Lung microvascular endothelial cell (primary cell): ENCODE results near the gene SLC30A2. TPM values are rescaled to one million over a fixed set of nuclear protein-coding genes. Genes with fewer than 3 reads are reported as not detected.

Experiments
- DNase-seq, 2 donors: peaks; one replicate each; pipeline versions ENCODE4 v3.0.0 to v3.0.0-alpha.2; 2010; ENCODE audit warnings: low read depth in 2 of 2
- total RNA-seq: library from RNA; depleted of rRNA; stranded (reverse); fragments of >200 nt; gene quantifications from 2 replicates; pipeline ENCODE4 v1.2.1, GENCODE V29; 2014

SLC30A2 gene
- total RNA-seq, 1 donor from 2014 or later, result not detected

- no peak for DNase-seq
These were observed 24.5 kb upstream of the SLC30A2 start for GRCh38 chr1:26070296-26070962.

DNA sequence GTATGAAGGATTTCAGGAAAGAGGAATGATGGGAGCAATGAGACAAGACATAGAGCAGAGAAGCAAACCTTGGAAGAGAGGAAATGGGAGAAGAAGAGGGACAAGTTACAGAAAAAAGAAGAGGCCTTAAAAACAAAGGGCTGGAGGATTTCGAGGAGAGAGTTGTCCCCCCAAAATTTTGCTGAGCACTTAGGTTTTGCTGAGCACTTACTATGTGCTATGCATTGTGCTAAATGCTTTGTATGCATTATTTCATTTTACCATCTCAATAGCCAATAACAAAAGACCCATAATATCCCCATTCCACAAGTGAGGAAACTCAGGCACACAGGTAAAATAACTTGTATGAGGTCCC, 24.0 kb upstream of the SLC30A2 start:
- no peak for DNase-seq

DNA sequence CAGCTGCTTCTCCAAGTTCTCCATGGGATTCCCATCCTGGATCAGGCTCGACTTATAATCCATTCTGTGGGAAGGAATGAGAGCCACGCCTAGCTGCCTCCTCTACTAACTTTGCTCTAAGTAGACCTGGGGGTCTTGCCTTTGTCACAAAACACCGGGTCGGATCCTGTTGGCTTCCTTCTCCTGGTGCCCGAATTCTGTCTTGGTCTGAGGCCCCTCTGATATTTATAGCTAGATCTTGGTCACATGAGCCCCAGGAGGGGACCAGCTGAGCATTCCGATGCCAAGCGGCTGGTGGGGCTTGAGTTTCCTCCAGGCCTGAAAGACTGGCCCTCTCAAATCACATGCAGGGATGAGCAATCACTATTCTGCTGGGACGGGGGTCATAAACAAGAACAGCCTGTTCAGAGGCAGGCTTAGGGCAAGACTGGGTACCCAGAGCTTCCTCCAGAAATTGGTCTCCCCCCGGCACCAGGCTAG, 21.6 kb upstream of the SLC30A2 start, which contains the start of gene TRIM63:
Gene TRIM63 (minus strand): TSS at position 199 of the 480 bp plus-strand sequence. CDS start 136 bp downstream, at position 63.
- no peak for DNase-seq

DNA sequence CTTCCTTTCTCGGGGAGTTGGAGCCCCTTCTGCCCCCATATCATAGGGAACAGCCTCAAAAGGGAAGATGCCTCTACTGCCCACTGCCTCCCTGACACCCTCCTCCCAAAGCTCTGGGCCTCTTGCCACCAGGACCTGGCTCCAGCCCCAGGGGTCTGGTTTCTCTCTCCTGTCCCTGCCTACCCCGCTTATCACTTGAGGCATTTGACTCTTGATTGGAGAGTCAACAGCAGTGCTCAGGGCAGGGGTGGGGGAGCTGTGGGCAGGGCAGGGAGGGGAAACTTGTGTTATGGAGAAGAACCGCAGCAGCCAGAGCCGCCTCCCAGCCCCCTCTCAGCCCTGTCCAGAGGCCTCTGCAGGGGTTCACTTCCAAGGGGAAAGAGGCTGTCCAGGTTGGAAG, 20.9 kb upstream of the SLC30A2 start:
- no peak for DNase-seq

DNA sequence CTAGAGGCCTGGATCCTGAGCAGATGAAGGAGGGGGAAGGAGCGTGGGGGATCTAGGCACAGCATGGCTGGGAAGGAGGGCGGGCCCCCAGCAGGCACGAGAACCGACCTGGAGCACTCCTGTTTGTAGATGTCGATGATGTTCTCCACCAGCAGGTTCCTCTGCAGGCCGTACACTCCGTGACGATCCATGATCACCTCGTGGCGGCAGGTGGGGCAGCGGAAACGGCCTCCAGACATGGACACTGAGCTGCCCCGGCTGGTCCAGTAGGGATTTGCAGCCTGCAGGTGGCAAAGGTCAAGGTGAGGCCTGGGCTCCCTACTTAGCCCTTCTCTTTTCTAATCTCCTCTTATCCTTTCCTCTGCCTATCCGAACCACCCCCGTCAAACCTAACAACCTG, 20.2 kb upstream of the SLC30A2 start:
- no peak for DNase-seq

- DNase-seq, result no peak
These were observed 18.6 kb upstream of the SLC30A2 start for GRCh38 chr1:26064553-26064952.

- DNase-seq, result no peak
These were observed 15.1 kb upstream of the SLC30A2 start for GRCh38 chr1:26060832-26061574.

DNA sequence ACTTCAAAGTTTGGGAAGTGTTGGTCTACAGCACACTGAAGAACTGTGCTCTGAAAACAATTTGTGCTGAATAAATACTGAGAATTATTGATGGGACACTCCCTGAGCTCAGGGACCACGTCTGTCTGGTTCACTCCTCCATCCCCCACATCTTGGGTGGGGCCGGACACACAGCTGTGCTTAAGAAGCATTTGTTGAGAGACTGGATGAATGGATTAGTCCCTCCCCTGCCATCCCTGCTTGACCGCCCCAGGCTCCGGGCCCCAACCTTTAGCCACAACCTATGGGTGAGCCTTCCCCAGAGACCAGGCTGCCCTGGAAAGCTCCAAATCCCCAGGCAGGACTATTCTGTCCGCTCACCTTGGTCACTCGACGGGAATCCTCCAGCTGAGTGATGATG, 14.0 kb upstream of the SLC30A2 start:
- no peak for DNase-seq

DNA sequence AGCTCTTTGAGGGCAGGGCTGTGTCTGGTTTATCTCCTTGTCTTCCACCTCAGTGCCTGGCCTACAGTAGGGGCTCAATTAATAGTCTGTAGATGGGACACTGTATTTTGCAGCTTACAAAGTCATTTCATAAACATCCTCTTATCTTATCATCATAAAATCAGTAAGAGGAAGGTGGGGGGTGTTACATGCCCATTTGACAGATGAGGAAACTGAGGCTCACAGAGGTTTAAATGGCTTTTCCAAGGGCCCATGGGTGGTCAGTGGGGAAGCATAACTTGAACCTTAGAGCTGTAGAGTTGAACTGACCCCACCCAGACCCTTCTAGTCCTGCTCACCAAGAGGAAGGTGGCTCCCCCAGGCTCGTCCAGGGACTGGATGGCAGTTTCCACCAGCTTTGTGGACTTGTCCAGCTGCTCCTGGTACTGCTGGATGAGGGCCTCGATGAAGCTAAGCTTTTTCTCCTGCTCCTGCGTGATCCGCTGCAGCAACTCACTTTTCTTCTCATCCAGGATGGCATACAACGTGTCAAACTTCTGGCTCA, 12.2 kb upstream of the SLC30A2 start:
- no peak for DNase-seq

DNA sequence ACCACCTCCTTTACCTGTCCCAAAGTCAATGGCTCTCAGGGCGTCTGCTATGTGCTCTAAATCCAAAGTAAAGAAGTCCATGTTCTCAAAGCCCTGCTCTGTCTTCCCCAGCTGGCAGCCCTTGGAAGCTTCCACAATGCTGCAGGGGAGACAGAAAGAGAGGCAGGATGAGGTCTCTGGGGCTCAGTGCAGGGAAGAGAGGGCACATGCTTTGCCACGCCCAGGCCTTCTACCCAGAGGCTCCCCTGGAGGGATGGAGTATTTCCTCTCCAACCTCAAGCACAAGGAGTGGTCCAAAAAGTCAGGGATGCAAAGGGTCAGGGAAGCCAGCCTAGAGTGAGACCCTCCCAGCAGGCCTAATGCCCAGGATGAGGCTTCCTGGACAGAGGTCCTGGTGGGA, 11.3 kb upstream of the SLC30A2 start:
- DNase-seq, result no peak

- no peak for DNase-seq
These were observed 9.1 kb upstream of the SLC30A2 start for GRCh38 chr1:26055041-26055440.

GRCh38 chr1:26053718-26054560, 8.0 kb upstream of the SLC30A2 start:
- DNase-seq, result no peak

DNA sequence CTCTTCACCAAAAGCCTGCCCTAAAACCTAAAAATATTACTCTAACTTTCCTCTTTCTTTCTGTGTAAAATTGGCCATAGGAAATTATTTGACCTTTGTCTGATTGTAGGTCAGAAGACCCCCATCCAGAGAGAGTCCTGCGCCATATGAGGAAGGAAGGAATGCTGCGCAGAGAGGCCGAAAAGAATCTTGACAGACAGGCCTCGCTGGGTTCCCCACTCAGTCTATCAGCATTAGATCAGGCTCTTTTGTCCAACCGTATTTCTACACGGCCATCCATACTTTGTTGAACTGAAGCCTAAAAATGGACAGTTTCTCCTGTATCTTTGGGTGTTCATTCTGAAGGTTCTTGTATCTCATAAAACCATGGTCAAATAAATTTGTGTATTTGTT, 4.3 kb upstream of the SLC30A2 start:
- DNase-seq, result no peak

GRCh38 chr1:26049531-26050247, 3.8 kb upstream of the SLC30A2 start:
- DNase-seq, result no peak

GRCh38 chr1:26047278-26047874, 1.5 kb upstream of the SLC30A2 start:
- DNase-seq, result no peak

DNA sequence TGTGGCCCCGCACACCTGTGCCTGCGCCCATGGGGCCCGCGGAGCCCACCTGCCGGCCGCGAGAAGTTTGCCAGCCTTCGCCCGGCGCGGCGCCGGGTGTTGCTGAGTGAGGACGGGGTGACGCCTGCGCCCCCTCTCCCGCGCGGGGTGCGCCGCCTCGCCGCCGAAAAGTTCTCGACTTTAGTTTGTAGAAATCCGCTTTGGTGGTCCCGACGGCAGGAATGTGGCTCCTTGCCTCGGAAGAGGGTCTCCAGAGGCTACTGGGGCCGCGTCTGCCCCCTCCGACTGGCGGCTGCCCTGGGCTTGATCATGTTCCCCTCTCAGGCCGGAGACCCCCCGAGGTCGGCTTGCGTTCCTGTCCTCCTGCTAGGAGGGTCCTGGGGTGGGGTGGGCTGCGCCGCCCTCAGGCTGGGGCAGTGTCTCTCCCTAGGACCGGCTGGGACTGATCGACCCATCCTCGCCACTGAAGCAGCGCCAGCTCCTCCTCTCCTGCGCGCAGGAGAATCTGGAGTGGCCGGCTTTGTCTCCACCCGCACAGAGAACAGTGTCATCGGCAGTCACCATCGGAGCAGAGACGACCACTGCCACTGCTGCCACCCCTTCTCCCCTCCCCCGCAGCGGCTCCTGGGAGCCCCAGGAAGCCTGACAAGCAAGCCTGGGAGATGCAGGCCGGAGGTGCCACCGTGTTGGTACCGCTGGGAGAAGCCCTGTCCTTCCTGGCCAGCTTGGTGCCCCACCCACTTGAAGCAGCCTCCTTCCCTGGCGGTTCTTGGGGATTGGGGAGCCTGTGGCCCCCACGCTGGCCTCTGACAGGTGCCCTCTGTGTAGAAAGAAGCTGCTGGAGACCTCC, 553 bp upstream of the SLC30A2 start:
- DNase-seq, result no peak

DNA sequence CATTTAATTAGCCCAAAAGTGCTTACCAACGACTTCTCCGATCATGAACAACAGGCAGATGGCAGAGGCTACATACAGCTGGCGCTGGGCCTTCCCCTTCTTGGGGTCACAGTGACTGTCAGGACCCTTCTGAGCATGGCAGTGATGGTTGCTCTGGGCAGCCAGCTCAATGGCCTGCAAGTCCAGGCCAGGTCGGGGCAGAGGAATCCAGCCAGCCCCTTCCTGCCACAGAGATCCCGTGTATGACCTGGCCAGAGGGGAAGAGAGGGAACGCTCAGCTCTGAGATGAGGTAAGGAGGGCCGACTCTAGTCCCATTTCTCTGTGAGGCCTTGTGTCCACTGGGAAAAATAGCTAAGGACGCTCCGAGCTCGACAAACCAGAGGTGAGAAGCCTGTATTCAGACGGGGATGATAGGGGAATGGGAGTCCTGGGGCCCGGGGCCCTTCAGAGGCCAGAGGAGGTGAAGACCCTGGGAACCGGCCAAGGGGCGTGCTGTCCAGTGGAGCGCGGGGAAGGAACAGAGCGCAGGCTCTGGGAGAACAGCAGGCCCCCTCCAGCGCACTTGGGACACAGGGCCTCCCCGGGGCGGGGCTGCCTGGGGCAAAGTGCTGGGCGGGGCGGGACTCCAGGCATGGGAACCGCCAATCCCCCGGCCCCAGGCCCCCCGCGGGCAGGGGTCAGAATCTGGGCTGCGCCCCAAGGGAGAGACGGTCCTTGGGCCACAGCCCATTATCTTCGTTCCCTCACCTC, 772 bp downstream of the SLC30A2 start:
- no peak for DNase-seq

- no peak for DNase-seq
These were observed 1.5 kb downstream of the SLC30A2 start for GRCh38 chr1:26044414-26044813.

- no peak for DNase-seq
These were observed 2.2 kb downstream of the SLC30A2 start for GRCh38 chr1:26043765-26044164.
